GM19240 (cell line): ENCODE data around the gene HMGCL.
"Not testable (repeated sequence)": the region's sequence is repeated elsewhere in the genome, so short reads cannot be mapped to it uniquely, and the experiment has no call there.

ENCODE experiments used
- DNase-seq: peaks from one replicate; pipeline ENCODE4 v3.0.0; 2011; ENCODE audit warnings: low spot score; ENCODE audit not compliant: insufficient read length

HMGCL gene

GRCh38 chr1:23825076-23825761 is at the start of gene HMGCL:
Gene HMGCL (minus strand): TSS chr1:23825429. CDS start chr1:23825415, 14 bp downstream.
- peak; percentile 92 for DNase-seq

GRCh38 chr1:23872421-23872820 is 47.2 kb upstream of the HMGCL start:
- DNase-seq = no peak

- DNase-seq = no peak
These were observed 43.8 kb upstream of the HMGCL start for GRCh38 chr1:23869051-23869450.

GRCh38 chr1:23868557-23869016 is 43.4 kb upstream of the HMGCL start:
- no peak for DNase-seq

GRCh38 chr1:23867895-23868556 is 42.8 kb upstream of the HMGCL start, which contains the start of gene FUCA1:
Gene FUCA1 (minus strand): TSS chr1:23868290. CDS start chr1:23868286, 4 bp downstream.
- peak; percentile 95 for DNase-seq

- DNase-seq = no peak
These were observed 42.3 kb upstream of the HMGCL start for GRCh38 chr1:23867542-23867894.

- DNase-seq = no peak
These were observed 40.3 kb upstream of the HMGCL start for GRCh38 chr1:23865543-23865930.

- no peak for DNase-seq
These were observed 39.7 kb upstream of the HMGCL start for GRCh38 chr1:23864801-23865542.

- no peak for DNase-seq
These were observed 37.4 kb upstream of the HMGCL start for GRCh38 chr1:23862640-23863039.

- no peak for DNase-seq
These were observed 29.3 kb upstream of the HMGCL start for GRCh38 chr1:23854568-23854967.

- not testable (repeated sequence) for DNase-seq
These were observed 27.9 kb upstream of the HMGCL start for GRCh38 chr1:23853124-23853523.

GRCh38 chr1:23851406-23851805 is 26.2 kb upstream of the HMGCL start:
- not testable (repeated sequence) for DNase-seq

- DNase-seq = no peak
These were observed 23.7 kb upstream of the HMGCL start for GRCh38 chr1:23848673-23849616.

- not testable (repeated sequence) for DNase-seq
These were observed 22.4 kb upstream of the HMGCL start for GRCh38 chr1:23847482-23848095.

- no peak for DNase-seq
These were observed 19.9 kb upstream of the HMGCL start for GRCh38 chr1:23845163-23845562.

- DNase-seq = no peak
These were observed 18.4 kb upstream of the HMGCL start for GRCh38 chr1:23843644-23844043.

GRCh38 chr1:23838401-23838866 is 13.2 kb upstream of the HMGCL start:
- DNase-seq = peak; percentile 56

GRCh38 chr1:23837908-23838307 is 12.7 kb upstream of the HMGCL start:
- no peak for DNase-seq

- no peak for DNase-seq
These were observed 10.8 kb upstream of the HMGCL start for GRCh38 chr1:23836037-23836436.

GRCh38 chr1:23834156-23834555 is 8.9 kb upstream of the HMGCL start:
- DNase-seq = not testable (repeated sequence)
